CD4-positive, alpha-beta T cell treated with Interleukin-1 beta for 1 hour (primary cell): ENCODE measurements around the gene ARHGAP5.

Experiments
- DNase-seq, 2 donors: peaks; one replicate each; pipeline ENCODE4 v3.0.0-alpha.2; 2020 to 2022

The ARHGAP5 gene

GRCh38 chr14:32185097-32185496 is 108.0 kb downstream of the ARHGAP5 start:
- no peak for DNase-seq

GRCh38 chr14:32186248-32186647 is 109.1 kb downstream of the ARHGAP5 start:
- no peak for DNase-seq

- no peak for DNase-seq
Observed at GRCh38 chr14:32189811-32190210, 112.7 kb downstream of the ARHGAP5 start.

GRCh38 chr14:32190673-32191072 is 113.6 kb downstream of the ARHGAP5 start:
- DNase-seq = no peak

GRCh38 chr14:32192712-32193373 is 115.7 kb downstream of the ARHGAP5 start:
- DNase-seq = no peak

- DNase-seq = no peak
Observed at GRCh38 chr14:32193532-32193931, 116.4 kb downstream of the ARHGAP5 start.

GRCh38 chr14:32195636-32196035 is 118.5 kb downstream of the ARHGAP5 start:
- DNase-seq = no peak

- no peak for DNase-seq
Observed at GRCh38 chr14:32197919-32198318, 120.8 kb downstream of the ARHGAP5 start.

GRCh38 chr14:32200368-32201192 is 123.5 kb downstream of the ARHGAP5 start:
- DNase-seq = no peak

- DNase-seq = peak; percentile 80 to 85
Observed at GRCh38 chr14:32201193-32201815, 124.2 kb downstream of the ARHGAP5 start.

- peak; percentile 34 to 50 for DNase-seq
Observed at GRCh38 chr14:32201816-32202490, 124.8 kb downstream of the ARHGAP5 start, which contains the start of gene RNU6-7. Gene RNU6-7, plus strand, starts transcription at chr14:32202045.

GRCh38 chr14:32202491-32202997 is 125.4 kb downstream of the ARHGAP5 start:
- DNase-seq = no peak

GRCh38 chr14:32202998-32203882 is 126.1 kb downstream of the ARHGAP5 start, which contains the start of gene RNU6-8:
Gene RNU6-8, minus strand, starts transcription at chr14:32203269.
- DNase-seq = peak; percentile 89

GRCh38 chr14:32203928-32204357 is 126.8 kb downstream of the ARHGAP5 start:
- peak in 1 of 2 donors; percentile 22 for DNase-seq

- no peak for DNase-seq
Observed at GRCh38 chr14:32205554-32205953, 128.4 kb downstream of the ARHGAP5 start.

- peak in 1 of 2 donors; percentile 3 for DNase-seq
Observed at GRCh38 chr14:32205984-32206383, 128.9 kb downstream of the ARHGAP5 start.

- no peak for DNase-seq
Observed at GRCh38 chr14:32206552-32206951, 129.4 kb downstream of the ARHGAP5 start.

- DNase-seq = no peak
Observed at GRCh38 chr14:32208490-32208889, 131.4 kb downstream of the ARHGAP5 start.
